Thyroid gland (tissue), 4 donors: ENCODE data around the gene EXOC3L4. TPM values are rescaled to one million over a fixed set of nuclear protein-coding genes. Genes with fewer than 3 reads are reported as not detected.

Experiments
- DNase-seq, 2 donors: peaks; one replicate each; pipeline ENCODE4 v3.0.0-alpha.2; 2019
- H3K27ac ChIP-seq, 3 donors: fragments of 200-600 bp; sonication (generic); 1 replicate in 2 of 3; 2 replicates in 1 of 3; pipeline ENCODE4 v1.5.1; 2016 to 2019; ENCODE audit warnings: mild to moderate bottlenecking in 1 of 3, moderate library complexity in 1 of 3
- H3K27me3 ChIP-seq: fragments of 200-600 bp; sonication (generic); one replicate; pipeline ENCODE4 v1.5.1; 2019
- H3K36me3 ChIP-seq, 2 donors: fragments of 200-600 bp; sonication (generic); one replicate each; pipeline ENCODE4 v1.5.1; 2016 to 2019
- H3K4me1 ChIP-seq, 2 donors: fragments of 200-600 bp; sonication (generic); one replicate each; pipeline ENCODE4 v1.5.1; 2017 to 2019
- H3K4me3 ChIP-seq, 3 donors: fragments of 200-600 bp; sonication (generic); replicated peaks in 1 of 3; 1 replicate in 2 of 3; 2 replicates in 1 of 3; pipeline ENCODE4 v1.5.1; 2016; ENCODE audit warnings: mild to moderate bottlenecking in 1 of 3
- H3K9me3 ChIP-seq: fragments of 200-600 bp; sonication (generic); one replicate; pipeline ENCODE4 v1.5.1; 2017
- CTCF ChIP-seq, 6 experiments: fragments of 200-600 bp in 3 of 6; fragments of 450-650 bp in 3 of 6; sonication (generic) in 3 of 6; IDR thresholded peaks; one replicate each; pipeline ENCODE4 v1.5.1; 2016 to 2019; ENCODE audit warnings: antibody characterized with exemption in 6 of 6, mild to moderate bottlenecking in 2 of 6, inconsistent platforms in 1 of 6, moderate library complexity in 1 of 6
- POLR2A ChIP-seq, 2 donors: fragments of 450-650 bp; IDR thresholded peaks; one replicate each; pipeline ENCODE4 v1.6.1; 2017; ENCODE audit warnings: antibody characterized with exemption in 2 of 2, mild to moderate bottlenecking in 2 of 2, moderate library complexity in 1 of 2
- WGBS, 2 donors: methylation state at CpG; one replicate each; pipeline ENCODE4 v1.1.5; 2017; 5-methylcytosine and 5-hydroxymethylcytosine counted together
- intact Hi-C: fragments of 100-400 bp; cut with DNase I; formaldehyde crosslinking; loops from one replicate; pipeline ENCODE4 v1.15.1; 2023
- total RNA-seq, 4 donors: library from RNA; depleted of rRNA; stranded (reverse); fragments of >200 nt; gene quantifications; one replicate each; pipeline ENCODE4 v1.2.3, GENCODE V29; 2016

The EXOC3L4 gene
- total RNA-seq, 4 donors from 2014 or later = 0.44 to 0.78 TPM; not detected in 2

GRCh38 chr14:103122947-103123633 lies 28.6 kb downstream of the EXOC3L4 start, which contains the start of gene TNFAIP2:
TSS of gene TNFAIP2 (plus strand) at chr14:103123461. CDS start at chr14:103126458, 2,997 bp downstream.
- peak within 1 kb of the TSS; percentile 79 to 93 (median 85) for H3K27ac ChIP-seq

GRCh38 chr14:103123634-103124500 lies 29.3 kb downstream of the EXOC3L4 start:
- peak; percentile 44 to 47 for DNase-seq

More at GRCh38 chr14:103122947-103123633, 28.6 kb downstream of the EXOC3L4 start, which contains the start of gene TNFAIP2:
- WGBS, 2 donors = 4 to 6% methylated on average over 3 to 29 of the region's 74 CpGs
- TF ChIP-seq POLR2A (IDR thresholded peaks at IDR 0.05) (peak in 1 of 2 donors; percentile 39), CTCF (IDR thresholded peaks at IDR 0.05) (no peak)
- Histone ChIP-seq H3K9me3 (no peaks in the 10 kb centered on the region), H3K4me3 (peak within 1 kb of the TSS in 2 of 3 donors; percentile 35 to 49), H3K27me3 (no peaks in the 10 kb centered on the region), H3K4me1 (peaks cover 34 to 79% of the 10 kb centered on the region in 2 donors), H3K36me3 (no peaks in the 10 kb centered on the region)
- intact Hi-C loops = no loop called here
- DNase-seq = peak in 1 of 2 donors; percentile 27

GRCh38 chr14:103124501-103125001 lies 30.0 kb downstream of the EXOC3L4 start:
- Histone ChIP-seq H3K9me3 (no peaks in the 10 kb centered on the region), H3K4me1 (peaks cover 42 to 83% of the 10 kb centered on the region in 2 donors), H3K27me3 (no peaks in the 10 kb centered on the region), H3K36me3 (no peaks in the 10 kb centered on the region), H3K27ac (no peak overlapping the region), H3K4me3 (peak overlapping the region in 1 of 3 donors; percentile 49)
- 90 to 100% methylated on average over 1 to 5 of the region's 5 CpGs for WGBS, 2 donors
- intact Hi-C loops = no loop called here
- TF ChIP-seq CTCF (IDR thresholded peaks at IDR 0.05) = no peak
- TF ChIP-seq POLR2A (IDR thresholded peaks at IDR 0.05) = no peak
- no peak for DNase-seq

More at GRCh38 chr14:103123634-103124500, 29.3 kb downstream of the EXOC3L4 start:
- no peaks in the 10 kb centered on the region for H3K9me3 ChIP-seq
- H3K27ac ChIP-seq = peak overlapping the region; percentile 79 to 93 (median 85)
- H3K36me3 ChIP-seq = no peaks in the 10 kb centered on the region
- H3K27me3 ChIP-seq = no peaks in the 10 kb centered on the region
- peak overlapping the region in 2 of 3 donors; percentile 35 to 49 for H3K4me3 ChIP-seq
- intact Hi-C loops = no loop called here
- TF ChIP-seq CTCF (IDR thresholded peaks at IDR 0.05) = peak in 1 of 6 experiments; percentile 34
- peak in 1 of 2 donors; percentile 0 for TF ChIP-seq POLR2A (IDR thresholded peaks at IDR 0.05)
- WGBS, 2 donors = 40 to 53% methylated on average over 22 to 24 of the region's 48 CpGs
- peaks cover 35 to 79% of the 10 kb centered on the region in 2 donors for H3K4me1 ChIP-seq

GRCh38 chr14:103125098-103126070 lies 30.9 kb downstream of the EXOC3L4 start:
- no peaks in the 10 kb centered on the region for H3K27me3 ChIP-seq
- no peaks in the 10 kb centered on the region for H3K9me3 ChIP-seq
- H3K36me3 ChIP-seq = no peaks in the 10 kb centered on the region
- 90 to 97% methylated on average over 8 to 12 of the region's 13 CpGs for WGBS, 2 donors
- H3K4me1 ChIP-seq = peaks cover 46 to 91% of the 10 kb centered on the region in 2 donors
- H3K4me3 ChIP-seq = peak overlapping the region in 1 of 3 donors; percentile 2
- H3K27ac ChIP-seq = no peak overlapping the region
- TF ChIP-seq CTCF (IDR thresholded peaks at IDR 0.05) = no peak
- intact Hi-C loops = no loop called here
- no peak for DNase-seq
